Endodermal cell (in vitro differentiated cells): ENCODE results near the gene TUBB. TPM values are rescaled to one million over a fixed set of nuclear protein-coding genes. Genes with fewer than 3 reads are reported as not detected.

ENCODE experiments used
- DNase-seq: peaks from one replicate; pipeline ENCODE4 v3.0.0-alpha.2; 2017
- H3K27ac ChIP-seq: 2 replicates; pipeline ENCODE4 v1.5.1; 2013; ENCODE audit warnings: mild to moderate bottlenecking, low read depth, low read length, moderate library complexity
- H3K27me3 ChIP-seq: 2 replicates; pipeline ENCODE4 v1.6.1; 2013; ENCODE audit warnings: mild to moderate bottlenecking, low read length, moderate library complexity; ENCODE audit not compliant: insufficient read depth, control insufficient read depth, poor library complexity, severe bottlenecking
- H3K36me3 ChIP-seq: 2 replicates; pipeline ENCODE4 v1.7.0; 2013; ENCODE audit warnings: mild to moderate bottlenecking, low read length, moderate library complexity; ENCODE audit not compliant: control insufficient read depth, insufficient read depth
- H3K4me1 ChIP-seq: one replicate; pipeline ENCODE4 v1.7.0; 2013; ENCODE audit warnings: low read length; ENCODE audit not compliant: control insufficient read depth, insufficient read depth
- H3K4me3 ChIP-seq: 2 replicates; pipeline ENCODE4 v1.5.1; 2013; ENCODE audit warnings: mild to moderate bottlenecking, low read length, moderate library complexity
- H3K9ac ChIP-seq: 2 replicates; pipeline ENCODE4 v1.6.1; 2013; ENCODE audit warnings: mild to moderate bottlenecking, low read length, moderate library complexity; ENCODE audit not compliant: poor library complexity, severe bottlenecking; ENCODE audit errors: extremely low read depth
- H3K9me3 ChIP-seq: 2 replicates; pipeline ENCODE4 v1.6.1; 2013; ENCODE audit warnings: mild to moderate bottlenecking, low read length, moderate library complexity; ENCODE audit not compliant: control insufficient read depth
- H3K27ac Mint-ChIP-seq: 2 replicates; pipeline ENCODE4 v1.8.0; 2020; ENCODE audit warnings: mixed read lengths
- H3K27me3 Mint-ChIP-seq: 2 replicates; pipeline ENCODE4 v1.8.0; 2021; ENCODE audit warnings: mild to moderate bottlenecking, mixed read lengths; ENCODE audit not compliant: insufficient read depth
- H3K36me3 Mint-ChIP-seq: 2 replicates; pipeline ENCODE4 v1.8.0; 2020; ENCODE audit warnings: low read depth, mixed read lengths
- H3K4me1 Mint-ChIP-seq: 2 replicates; pipeline ENCODE4 v1.8.0; 2020; ENCODE audit warnings: mixed read lengths
- H3K4me3 Mint-ChIP-seq: 2 replicates; pipeline ENCODE4 v1.8.0; 2020; ENCODE audit warnings: mild to moderate bottlenecking, moderate library complexity, mixed read lengths
- H3K9me3 Mint-ChIP-seq: 2 replicates; pipeline ENCODE4 v1.8.0; 2020; ENCODE audit warnings: mild to moderate bottlenecking, mixed read lengths
- CTCF ChIP-seq: fragments of 200-600 bp; sonication (generic); conservative IDR thresholded peaks from 2 replicates; pipeline ENCODE4 v1.5.0; 2021; ENCODE audit warnings: antibody characterized with exemption, mild to moderate bottlenecking
- WGBS, 2 experiments: methylation state at CpG; one replicate each; pipeline versions ENCODE4 v1.1.5 to v1.1.7; 2013; ENCODE audit warnings: missing lambda C conversion rate in 2 of 2, mixed read lengths in 1 of 2; ENCODE audit not compliant: insufficient coverage in 1 of 2, insufficient read length in 1 of 2; 5-methylcytosine and 5-hydroxymethylcytosine counted together
- total RNA-seq, 2 donors: library from RNA; stranded (reverse); fragmentation: NEBNext Ultra II Directional in 1 of 2; extraction: Animal tissue kit (Norgen Biotek cat#: 25700) in 1 of 2; gene quantifications; 2 replicates in 1 of 2; 3 replicates in 1 of 2; pipeline ENCODE4 v1.2.1, GENCODE V29; 2021

TUBB gene
- total RNA-seq, 2 donors from 2014 or later, result 1,504 to 1,815 TPM

- peaks cover 4% of the 10 kb centered on the region for H3K4me1 ChIP-seq
- H3K9me3 Mint-ChIP-seq, result no peaks in the 10 kb centered on the region
- WGBS, 2 experiments, result 100% methylated on average over 2 of the region's 2 CpGs; no CpG with 5 or more reads in 1 of the 2 experiments
- H3K27me3 ChIP-seq, result no peaks in the 10 kb centered on the region
- DNase-seq, result no peak
- peaks cover 65% of the 10 kb centered on the region for H3K36me3 ChIP-seq
- H3K4me3 Mint-ChIP-seq, result no peak overlapping the region
- H3K27ac ChIP-seq, result no peak overlapping the region
- peaks cover 14% of the 10 kb centered on the region for H3K4me1 Mint-ChIP-seq
- H3K27me3 Mint-ChIP-seq, result no peaks in the 10 kb centered on the region
- no peak overlapping the region for H3K9ac ChIP-seq
- H3K4me3 ChIP-seq, result no peak overlapping the region
- no peaks in the 10 kb centered on the region for H3K9me3 ChIP-seq
- no peak for TF ChIP-seq CTCF
- no peak overlapping the region for H3K27ac Mint-ChIP-seq
- peaks cover 73% of the 10 kb centered on the region for H3K36me3 Mint-ChIP-seq
These were observed 10.9 kb upstream of the TUBB start for GRCh38 chr6:30709101-30709868.

GRCh38 chr6:30711758-30712380 lies 8.3 kb upstream of the TUBB start:
- peaks cover 62% of the 10 kb centered on the region for H3K36me3 ChIP-seq

GRCh38 chr6:30712441-30712945 lies 7.7 kb upstream of the TUBB start:
- Mint-ChIP-seq H3K27ac (no peak overlapping the region), H3K36me3 (peaks cover 55% of the 10 kb centered on the region), H3K9me3 (no peaks in the 10 kb centered on the region), H3K27me3 (no peaks in the 10 kb centered on the region), H3K4me3 (no peak overlapping the region), H3K4me1 (peaks cover 17% of the 10 kb centered on the region)
- no peak overlapping the region for H3K9ac ChIP-seq
- H3K4me1 ChIP-seq, result peaks cover 2% of the 10 kb centered on the region
- WGBS, 2 experiments, result 94 to 97% methylated on average over 7 of the region's 7 CpGs
- no peak overlapping the region for H3K27ac ChIP-seq
- H3K27me3 ChIP-seq, result no peaks in the 10 kb centered on the region
- no peaks in the 10 kb centered on the region for H3K9me3 ChIP-seq
- TF ChIP-seq CTCF, result no peak
- no peak overlapping the region for H3K4me3 ChIP-seq
- H3K36me3 ChIP-seq, result peaks cover 62% of the 10 kb centered on the region
- no peak for DNase-seq

More at GRCh38 chr6:30711758-30712380, 8.3 kb upstream of the TUBB start:
- no peak for DNase-seq
- no peaks in the 10 kb centered on the region for H3K27me3 Mint-ChIP-seq
- H3K4me1 Mint-ChIP-seq, result peaks cover 20% of the 10 kb centered on the region
- no peak overlapping the region for H3K4me3 Mint-ChIP-seq
- no peaks in the 10 kb centered on the region for H3K9me3 Mint-ChIP-seq
- no peak overlapping the region for H3K27ac Mint-ChIP-seq
- H3K27ac ChIP-seq, result no peak overlapping the region
- no peaks in the 10 kb centered on the region for H3K27me3 ChIP-seq
- H3K4me3 ChIP-seq, result no peak overlapping the region
- 90% methylated on average over 1 of the region's 1 CpG; no CpG with 5 or more reads in 1 of the 2 experiments for WGBS, 2 experiments
- no peak overlapping the region for H3K9ac ChIP-seq
- TF ChIP-seq CTCF, result no peak
- H3K36me3 Mint-ChIP-seq, result peaks cover 58% of the 10 kb centered on the region
- peaks cover 4% of the 10 kb centered on the region for H3K4me1 ChIP-seq
- no peaks in the 10 kb centered on the region for H3K9me3 ChIP-seq
